HEK293 (cell line): ENCODE measurements around the gene ZNF524.

Experiments
- CTCF ChIA-PET: fragments of 350-600 bp; formaldehyde crosslinking; extraction: SDS; loops from one replicate; lab custom pipeline; 2021; ENCODE audit warnings: antibody characterized with exemption; lab: Yijun Ruan, JAX
- POLR2A ChIA-PET: fragments of 300-600 bp; formaldehyde crosslinking; extraction: SDS; loops from one replicate; lab custom pipeline; 2020; ENCODE audit warnings: antibody characterized with exemption, inconsistent platforms; lab: Yijun Ruan, JAX
- H3K27ac ChIP-seq: fragments of 200-500 bp; sonication (Bioruptor generic); 2 replicates; pipeline ENCODE4 v1.5.1; 2014; ENCODE audit warnings: low read depth, low read length, control low read depth, inconsistent platforms; ENCODE audit errors: extremely low read depth
- H3K36me3 ChIP-seq, 2 experiments: fragments of 200-500 bp in 1 of 2; sonication (Bioruptor generic) in 1 of 2; 1 replicate in 1 of 2; 2 replicates in 1 of 2; pipeline ENCODE4 v1.5.1; 2014 to 2017; ENCODE audit warnings: inconsistent platforms in 2 of 2, low read length in 2 of 2; ENCODE audit not compliant: control insufficient read depth in 2 of 2, insufficient read depth in 1 of 2
- H3K4me1 ChIP-seq: fragments of 200-500 bp; sonication (Bioruptor generic); 2 replicates; pipeline ENCODE4 v1.5.1; 2014; ENCODE audit warnings: mild to moderate bottlenecking, low read length, inconsistent platforms; ENCODE audit not compliant: control insufficient read depth, insufficient read depth
- H3K4me3 ChIP-seq: 2 replicates; pipeline ENCODE4 v1.5.1; 2011; ENCODE audit warnings: low read depth, mild to moderate bottlenecking, control low read depth, low read length, moderate library complexity
- H3K9me3 ChIP-seq: fragments of 200-500 bp; sonication (Bioruptor generic); 2 replicates; pipeline ENCODE4 v1.5.1; 2014; ENCODE audit warnings: low read depth, low read length, inconsistent platforms; ENCODE audit not compliant: control insufficient read depth, insufficient read depth
- HOXA7 ChIP-seq: sonication (generic); formaldehyde crosslinking; IDR thresholded peaks from 2 replicates; pipeline ENCODE4 v1.8.1; 2022; ENCODE audit warnings: missing genetic modification reagents, borderline replicate concordance
- KLF10 ChIP-seq: fragments of 450-650 bp; IDR thresholded peaks from 2 replicates; pipeline ENCODE4 v1.5.1; 2018; ENCODE audit warnings: missing biosample characterization, mild to moderate bottlenecking, missing genetic modification characterization
- OSR2 ChIP-seq: fragments of 450-650 bp; formaldehyde crosslinking; IDR thresholded peaks from 2 replicates; pipeline ENCODE4 v1.5.1; 2016; ENCODE audit warnings: missing biosample characterization, missing genetic modification characterization
- OVOL3 ChIP-seq: fragments of 450-650 bp; formaldehyde crosslinking; IDR thresholded peaks from 2 replicates; pipeline ENCODE4 v1.5.1; 2016; ENCODE audit warnings: missing biosample characterization, missing genetic modification characterization
- PRDM4 ChIP-seq: fragments of 450-650 bp; formaldehyde crosslinking; IDR thresholded peaks from 2 replicates; pipeline ENCODE4 v1.5.1; 2017; ENCODE audit warnings: missing biosample characterization, missing genetic modification characterization
- WT1 ChIP-seq: fragments of 450-650 bp; formaldehyde crosslinking; IDR thresholded peaks from 2 replicates; pipeline ENCODE4 v1.5.1; 2016; ENCODE audit warnings: missing biosample characterization, missing genetic modification characterization
- ZBTB7A ChIP-seq: fragments of 450-650 bp; formaldehyde crosslinking; IDR thresholded peaks from 2 replicates; pipeline ENCODE4 v1.5.1; 2016; ENCODE audit warnings: low read depth, missing biosample characterization, missing genetic modification characterization
- ZNF146 ChIP-seq: fragments of 450-650 bp; formaldehyde crosslinking; IDR thresholded peaks from 2 replicates; pipeline ENCODE4 v1.5.1; 2016; ENCODE audit warnings: missing biosample characterization, missing genetic modification characterization
- ZNF148 ChIP-seq: fragments of 450-650 bp; formaldehyde crosslinking; IDR thresholded peaks from 2 replicates; pipeline ENCODE4 v1.5.0; 2017; ENCODE audit warnings: missing biosample characterization, missing genetic modification characterization, borderline replicate concordance
- ZNF169 ChIP-seq: fragments of 450-650 bp; formaldehyde crosslinking; IDR thresholded peaks from 2 replicates; pipeline ENCODE4 v1.5.1; 2016; ENCODE audit warnings: missing biosample characterization, missing genetic modification characterization
- ZNF23 ChIP-seq: fragments of 450-650 bp; formaldehyde crosslinking; IDR thresholded peaks from 2 replicates; pipeline ENCODE4 v1.5.1; 2016; ENCODE audit warnings: missing biosample characterization, missing genetic modification characterization, borderline replicate concordance
- ZNF350 ChIP-seq: fragments of 450-650 bp; formaldehyde crosslinking; IDR thresholded peaks from 2 replicates; pipeline ENCODE4 v1.5.0; 2017; ENCODE audit warnings: missing biosample characterization, mild to moderate bottlenecking, missing genetic modification characterization
- ZNF366 ChIP-seq: fragments of 450-650 bp; formaldehyde crosslinking; conservative IDR thresholded peaks from 2 replicates; pipeline ENCODE4 v1.5.1; 2016; ENCODE audit warnings: missing biosample characterization, missing genetic modification characterization
- ZNF433 ChIP-seq: fragments of 450-650 bp; formaldehyde crosslinking; IDR thresholded peaks from 2 replicates; pipeline ENCODE4 v1.5.1; 2016; ENCODE audit warnings: missing biosample characterization, missing genetic modification characterization, low read depth
- ZNF48 ChIP-seq: fragments of 450-650 bp; formaldehyde crosslinking; IDR thresholded peaks from 2 replicates; pipeline ENCODE4 v1.5.1; 2016; ENCODE audit warnings: missing biosample characterization, missing genetic modification characterization
- ZNF747 ChIP-seq: fragments of 450-650 bp; formaldehyde crosslinking; IDR thresholded peaks from 2 replicates; pipeline ENCODE4 v1.5.1; 2016; ENCODE audit warnings: missing biosample characterization, missing genetic modification characterization
- ZNF837 ChIP-seq: fragments of 450-650 bp; formaldehyde crosslinking; IDR thresholded peaks from 2 replicates; pipeline ENCODE4 v1.5.1; 2016; ENCODE audit warnings: missing biosample characterization, missing genetic modification characterization
- ZNF843 ChIP-seq: fragments of 450-650 bp; formaldehyde crosslinking; IDR thresholded peaks from 2 replicates; pipeline ENCODE4 v1.5.1; 2016; ENCODE audit warnings: missing biosample characterization, missing genetic modification characterization
- ZSCAN4 ChIP-seq: fragments of 450-650 bp; formaldehyde crosslinking; IDR thresholded peaks from 2 replicates; pipeline ENCODE4 v1.5.1; 2017; ENCODE audit warnings: missing biosample characterization, missing genetic modification characterization
- TF ChIP-seq, protein P1 (sequence below): fragments of 450-650 bp; formaldehyde crosslinking; IDR thresholded peaks from 2 replicates; pipeline ENCODE4 v1.5.1; 2016; ENCODE audit warnings: missing biosample characterization, missing genetic modification characterization

Gene ZNF524

DNA sequence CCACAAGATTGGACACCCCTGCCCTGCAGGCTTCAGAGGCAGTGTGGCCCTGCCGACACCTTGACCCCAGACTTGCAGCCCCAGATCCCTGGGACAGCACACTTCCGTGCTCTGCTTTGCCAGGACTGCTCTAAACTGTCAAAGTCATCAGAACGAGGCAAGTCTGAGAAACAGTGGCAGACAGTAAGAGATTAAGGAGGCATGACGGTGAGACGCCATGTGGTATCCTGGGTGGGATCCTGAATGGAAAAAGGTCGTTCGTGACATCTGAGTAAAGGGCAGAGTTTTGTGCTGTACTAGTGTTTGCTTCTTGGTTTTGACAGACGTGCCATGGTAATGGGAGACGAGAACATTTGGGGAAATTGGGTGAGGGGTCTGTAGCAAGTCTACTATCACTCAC lies 33.3 kb upstream of the ZNF524 start:
- POLR2A ChIA-PET = interaction anchor here (0.9 kb wide), 1 partner anchor 14 kb away, joined by 5 read pairs; no protein-coding TSS in a partner anchor

More for the DNA sequence above, 33.3 kb upstream of the ZNF524 start:
- Histone ChIP-seq H3K4me3 (no peak overlapping the region), H3K27ac (no peak overlapping the region), H3K36me3 (no peaks in the 10 kb centered on the region), H3K9me3 (no peaks in the 10 kb centered on the region), H3K4me1 (no peaks in the 10 kb centered on the region)
- CTCF ChIA-PET = no interaction called here
- TF ChIP-seq ZNF747 (tag by site-specific recombination) (no peak), ZBTB7A (tag by site-specific recombination) (no peak), ZNF48 (no peak), KLF10 (tag by site-specific recombination) (no peak), ZNF843 (no peak), ZNF350 (tag by site-specific recombination) (no peak), ZNF837 (tag by site-specific recombination) (no peak), PRDM4 (tag by site-specific recombination) (no peak), ZNF23 (tag by site-specific recombination) (no peak), WT1 (tag by site-specific recombination) (no peak), OSR2 (no peak), ZNF148 (tag by site-specific recombination) (no peak), ZNF433 (tag by site-specific recombination) (no peak), ZNF169 (tag by site-specific recombination) (no peak), ZNF366 (tag by site-specific recombination) (no peak), HOXA7 (CRISPR knock-in tag) (no peak), ZSCAN4 (no peak), ZNF146 (tag by site-specific recombination) (no peak), OVOL3 (tag by site-specific recombination) (no peak)
- TF ChIP-seq, protein P1, sequence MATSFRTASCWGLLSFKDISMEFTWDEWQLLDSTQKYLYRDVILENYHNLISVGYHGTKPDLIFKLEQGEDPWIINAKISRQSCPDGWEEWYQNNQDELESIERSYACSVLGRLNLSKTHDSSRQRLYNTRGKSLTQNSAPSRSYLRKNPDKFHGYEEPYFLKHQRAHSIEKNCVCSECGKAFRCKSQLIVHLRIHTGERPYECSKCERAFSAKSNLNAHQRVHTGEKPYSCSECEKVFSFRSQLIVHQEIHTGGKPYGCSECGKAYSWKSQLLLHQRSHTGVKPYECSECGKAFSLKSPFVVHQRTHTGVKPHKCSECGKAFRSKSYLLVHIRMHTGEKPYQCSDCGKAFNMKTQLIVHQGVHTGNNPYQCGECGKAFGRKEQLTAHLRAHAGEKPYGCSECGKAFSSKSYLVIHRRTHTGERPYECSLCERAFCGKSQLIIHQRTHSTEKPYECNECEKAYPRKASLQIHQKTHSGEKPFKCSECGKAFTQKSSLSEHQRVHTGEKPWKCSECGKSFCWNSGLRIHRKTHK (tag by site-specific recombination) = no peak
